IMR-90 (cell line): ENCODE data around the gene STRIP2. TPM values are rescaled to one million over a fixed set of nuclear protein-coding genes. Genes with fewer than 3 reads are reported as not detected.

Experiments used
- ATAC-seq: fragments of 200-7000 bp; cut with Tn5 transposase; 2 replicates; pipeline ENCODE4 v1.9.1; 2020; ENCODE audit warnings: low read depth, mild to moderate bottlenecking, moderate library complexity
- BruUV-seq: library from RNA; stranded (reverse); fragments of 400-500 nt; replicated peaks from 2 replicates; lab custom pipeline; 2021; lab: Mats Ljungman, UMichigan
- CTCF ChIA-PET: fragments of 300-600 bp; formaldehyde crosslinking; extraction: SDS; loops from one replicate; lab custom pipeline; 2021; ENCODE audit warnings: antibody characterized with exemption; lab: Yijun Ruan, JAX
- POLR2A ChIA-PET: fragments of 300-600 bp; sonication (Branson Sonifier 250); formaldehyde crosslinking; loops from one replicate; lab custom pipeline; 2022; ENCODE audit warnings: antibody characterized with exemption; ENCODE audit not compliant: unreplicated experiment; lab: Charles Lee
- DNase-seq: peaks from one replicate; pipeline ENCODE4 v3.0.0; 2013
- H2AFZ ChIP-seq: replicated peaks from 2 replicates; pipeline ENCODE3; 2013; ENCODE audit warnings: low read length, mild to moderate bottlenecking; ENCODE audit not compliant: poor library complexity
- H2AK5ac ChIP-seq: 2 replicates; pipeline ENCODE4 v1.6.1; 2013; ENCODE audit warnings: low read depth, low read length, inconsistent platforms
- H2AK9ac ChIP-seq: replicated peaks from 2 replicates; pipeline ENCODE3; 2013; ENCODE audit warnings: mild to moderate bottlenecking, low read depth, low read length, moderate library complexity; ENCODE audit not compliant: poor library complexity
- H2BK120ac ChIP-seq: 2 replicates; pipeline ENCODE4 v1.6.1; 2013; ENCODE audit warnings: low read depth, low read length, inconsistent platforms
- H2BK15ac ChIP-seq: 3 replicates; pipeline ENCODE4 v1.6.1; 2013; ENCODE audit warnings: low read depth, low read length, inconsistent platforms
- H2BK20ac ChIP-seq: 2 replicates; pipeline ENCODE4 v1.6.1; 2013; ENCODE audit warnings: low read depth, mild to moderate bottlenecking, inconsistent platforms, low read length, moderate library complexity
- H2BK5ac ChIP-seq: 2 replicates; pipeline ENCODE4 v1.6.1; 2013; ENCODE audit warnings: mild to moderate bottlenecking, low read depth, low read length, inconsistent platforms; ENCODE audit not compliant: poor library complexity, severe bottlenecking
- H3K14ac ChIP-seq: replicated peaks from 2 replicates; pipeline ENCODE4 v1.6.1; 2013; ENCODE audit warnings: low read depth, low read length, inconsistent platforms
- H3K18ac ChIP-seq: 2 replicates; pipeline ENCODE4 v1.6.1; 2013; ENCODE audit warnings: low read depth, low read length, control low read depth
- H3K23ac ChIP-seq: 2 replicates; pipeline ENCODE4 v1.6.1; 2013; ENCODE audit warnings: low read depth, low read length, inconsistent platforms
- H3K27ac ChIP-seq: 2 replicates; pipeline ENCODE4 v1.5.1; 2013; ENCODE audit warnings: mild to moderate bottlenecking, control low read depth, low read length; ENCODE audit not compliant: insufficient read depth
- H3K27me3 ChIP-seq: 2 replicates; pipeline ENCODE4 v1.6.1; 2013; ENCODE audit warnings: low read length; ENCODE audit not compliant: control insufficient read depth, insufficient read depth
- H3K36me3 ChIP-seq: 2 replicates; pipeline ENCODE4 v1.6.1; 2013; ENCODE audit warnings: low read length, mixed read lengths; ENCODE audit not compliant: control insufficient read depth, insufficient read depth
- H3K4ac ChIP-seq: 2 replicates; pipeline ENCODE4 v1.6.1; 2013; ENCODE audit warnings: low read depth, low read length, inconsistent platforms
- H3K4me1 ChIP-seq: 2 replicates; pipeline ENCODE4 v1.6.1; 2013; ENCODE audit warnings: low read length, mixed read lengths; ENCODE audit not compliant: control insufficient read depth, insufficient read depth
- H3K4me2 ChIP-seq: 2 replicates; pipeline ENCODE4 v1.6.1; 2013; ENCODE audit warnings: low read depth, mild to moderate bottlenecking, control low read depth, low read length, moderate library complexity
- H3K4me3 ChIP-seq: 2 replicates; pipeline ENCODE4 v1.5.1; 2013; ENCODE audit warnings: low read depth, mild to moderate bottlenecking, control low read depth, low read length, moderate library complexity; ENCODE audit not compliant: insufficient read depth
- H3K56ac ChIP-seq: 2 replicates; pipeline ENCODE4 v1.6.1; 2013; ENCODE audit warnings: low read length, inconsistent platforms; ENCODE audit not compliant: insufficient read depth; ENCODE audit errors: extremely low read depth
- H3K79me1 ChIP-seq, 2 experiments: 2 replicates each; pipeline ENCODE4 v1.6.1; 2013; ENCODE audit warnings: low read length in 2 of 2, inconsistent platforms in 1 of 2, low read depth in 1 of 2
- H3K9ac ChIP-seq: 2 replicates; pipeline ENCODE4 v1.6.1; 2013; ENCODE audit warnings: low read depth, low read length, control low read depth
- H3K9me1 ChIP-seq: 2 replicates; pipeline ENCODE4 v1.6.1; 2013; ENCODE audit warnings: low read length, inconsistent platforms; ENCODE audit not compliant: insufficient read depth
- H3K9me3 ChIP-seq: 2 replicates; pipeline ENCODE4 v1.6.1; 2013; ENCODE audit warnings: low read length; ENCODE audit not compliant: control insufficient read depth, insufficient read depth
- H4K20me1 ChIP-seq: 2 replicates; pipeline ENCODE4 v1.6.1; 2013; ENCODE audit warnings: low read length, inconsistent platforms; ENCODE audit not compliant: insufficient read depth
- H4K5ac ChIP-seq: 2 replicates; pipeline ENCODE4 v1.6.1; 2013; ENCODE audit warnings: mild to moderate bottlenecking, low read depth, low read length, control low read depth
- H4K8ac ChIP-seq, 2 experiments: 2 replicates each; pipeline ENCODE4 v1.6.1; 2013; ENCODE audit warnings: low read depth in 2 of 2, low read length in 2 of 2, control low read depth in 1 of 2, inconsistent platforms in 1 of 2
- H4K91ac ChIP-seq: 2 replicates; pipeline ENCODE4 v1.6.1; 2013; ENCODE audit warnings: low read depth, low read length, inconsistent platforms; ENCODE audit not compliant: insufficient read depth
- BHLHE40 ChIP-seq: fragments of 150-350 bp; IDR thresholded peaks from 2 replicates; pipeline ENCODE4 v1.6.1; 2016; ENCODE audit warnings: mild to moderate bottlenecking, low read depth, low read length
- CEBPB ChIP-seq: IDR thresholded peaks from 2 replicates; pipeline ENCODE4 v1.6.1; 2012; ENCODE audit warnings: low read depth, low read length, improper control_type of control experiment
- CHD1 ChIP-seq: IDR thresholded peaks from 2 replicates; pipeline ENCODE4 v1.6.1; 2012; ENCODE audit warnings: low read depth, low read length, improper control_type of control experiment
- ELK1 ChIP-seq: fragments of 150-350 bp; IDR thresholded peaks from 2 replicates; pipeline ENCODE4 v1.6.1; 2016; ENCODE audit warnings: low read depth, mild to moderate bottlenecking, low read length, moderate library complexity, borderline replicate concordance
- MAZ ChIP-seq: IDR thresholded peaks from 2 replicates; pipeline ENCODE4 v1.6.1; 2012; ENCODE audit warnings: low read depth, mild to moderate bottlenecking, low read length, improper control_type of control experiment, moderate library complexity, borderline replicate concordance
- NFE2L2 ChIP-seq: fragments of 150-350 bp; IDR thresholded peaks from 2 replicates; pipeline ENCODE4 v1.6.1; 2016; ENCODE audit warnings: low read depth, mild to moderate bottlenecking, low read length
- POLR2A ChIP-seq: IDR thresholded peaks from 2 replicates; pipeline ENCODE4 v1.6.1; 2012; ENCODE audit warnings: mild to moderate bottlenecking, low read depth, low read length
- RAD21 ChIP-seq: IDR thresholded peaks from 2 replicates; pipeline ENCODE4 v1.6.1; 2012; ENCODE audit warnings: low read length, improper control_type of control experiment
- RCOR1 ChIP-seq: IDR thresholded peaks from 2 replicates; pipeline ENCODE4 v1.6.1; 2012; ENCODE audit warnings: mild to moderate bottlenecking, low read length, improper control_type of control experiment; ENCODE audit not compliant: insufficient replicate concordance
- SMC3 ChIP-seq: fragments of 150-350 bp; IDR thresholded peaks from 2 replicates; pipeline ENCODE4 v1.6.1; 2016; ENCODE audit warnings: low read depth, mild to moderate bottlenecking, antibody characterized with exemption, low read length, moderate library complexity
- WGBS, 2 experiments: methylation state at CpG; one replicate each; pipeline versions ENCODE4 v1.1.5 to v1.1.7; 2013; ENCODE audit warnings: missing lambda C conversion rate in 2 of 2; ENCODE audit not compliant: insufficient read length in 1 of 2; ENCODE audit errors: extremely low coverage in 2 of 2; 5-methylcytosine and 5-hydroxymethylcytosine counted together
- dilution Hi-C: fragments of 300-500 bp; cut with HindIII; formaldehyde crosslinking; loops from one replicate; pipeline ENCODE4 v1.14.3; 2018; ENCODE audit warnings: low sequenced_read_pairs; ENCODE audit not compliant: unreplicated experiment
- in situ Hi-C: fragments of 300-500 bp; cut with MboI; formaldehyde crosslinking; loops from 3 replicates; pipeline ENCODE4 v1.14.3; 2019; ENCODE audit warnings: low sequenced_read_pairs, inconsistent platforms, mixed read lengths
- intact Hi-C: fragments of 100-400 bp; cut with micrococcal nuclease; formaldehyde crosslinking; loops from 2 replicates; pipeline ENCODE4 v1.10.0; 2022
- polyA plus RNA-seq, 3 experiments: library from polyadenylated mRNA; depleted of rRNA; stranded (reverse); fragments of >200 nt; gene quantifications; 2 replicates each; pipeline ENCODE4 v1.2.3, GENCODE V29; 2012; ENCODE audit warnings: low replicate concordance in 1 of 3
- total RNA-seq: library from RNA; depleted of rRNA; stranded (reverse); fragments of >200 nt; gene quantifications from 2 replicates; pipeline ENCODE4 v1.2.3, GENCODE V29; 2012

STRIP2 gene
- total and polyA plus RNA-seq, 2 of the 4 experiments (the other 2 are of a cell fraction): 1.8 to 3.0 TPM

GRCh38 chr7:129470411-129470810 is 36.2 kb downstream of the STRIP2 start:
- H3K18ac ChIP-seq: no peak overlapping the region
- H3K4me1 ChIP-seq: peaks cover 1% of the 10 kb centered on the region; the same call in 1 of the 2 replicates
- no peaks in the 10 kb centered on the region for H3K9me3 ChIP-seq
- dilution Hi-C loops (no loop called here), intact Hi-C loops (no loop called here), in situ Hi-C loops (loop anchor here (5.0 kb wide), 1 partner anchor 253 kb away; no protein-coding TSS in a partner anchor)
- WGBS, 2 experiments: no CpG with 5 or more reads among the region's 1 CpG
- H3K4ac ChIP-seq: no peak overlapping the region
- H4K5ac ChIP-seq: no peak overlapping the region
- H3K23ac ChIP-seq: no peak overlapping the region
- no peak overlapping the region for H2BK120ac ChIP-seq
- ChIA-PET CTCF (interaction anchor here (2.1 to 4.1 kb wide), 2 partner anchors 103 to 109 kb away, joined by 8 to 16 read pairs; no protein-coding TSS in a partner anchor), POLR2A (no interaction called here)
- DNase-seq (no peak), ATAC-seq (no peak)
- H4K20me1 ChIP-seq: no peaks in the 10 kb centered on the region
- H3K4me3 ChIP-seq: no peak overlapping the region
- H2AFZ ChIP-seq: no peak overlapping the region
- no peak overlapping the region for H3K9ac ChIP-seq
- no peak overlapping the region for H3K14ac ChIP-seq
- no peak overlapping the region for H2BK20ac ChIP-seq
- H4K91ac ChIP-seq: no peak overlapping the region
- TF ChIP-seq CHD1: no peak
- no peak for TF ChIP-seq RCOR1
- TF ChIP-seq RAD21: no peak
- no peak for TF ChIP-seq SMC3
- no peak for TF ChIP-seq CEBPB
- TF ChIP-seq NFE2L2: no peak
- TF ChIP-seq BHLHE40: no peak
- no peak for TF ChIP-seq POLR2A
- TF ChIP-seq MAZ: no peak
- TF ChIP-seq ELK1: no peak
- no TSS peak for BruUV-seq
- H3K27ac ChIP-seq: no peak overlapping the region
- no peak overlapping the region for H2AK5ac ChIP-seq
- no peak overlapping the region for H2BK15ac ChIP-seq
- no peaks in the 10 kb centered on the region for H3K27me3 ChIP-seq
- no peak overlapping the region for H3K56ac ChIP-seq
- no peak overlapping the region for H2BK5ac ChIP-seq
- no peak overlapping the region for H3K4me2 ChIP-seq
- H3K9me1 ChIP-seq: no peaks in the 10 kb centered on the region; the same call in 1 of the 2 replicates
- no peak overlapping the region for H2AK9ac ChIP-seq
- H4K8ac ChIP-seq: no peak overlapping the region
- H3K79me1 ChIP-seq: no peaks in the 10 kb centered on the region
- no peaks in the 10 kb centered on the region; the same call in 1 of the 2 replicates for H3K36me3 ChIP-seq
